Activated CD8-positive, alpha-beta memory T cell treated with anti-CD3 and anti-CD28 coated beads for 24 hours (primary cell): ENCODE measurements around the gene SPINK8.
A peak's percentile ranks its signal among the peaks of the same experiment; 100 is the strongest.

ENCODE experiments used
- DNase-seq: peaks from one replicate; pipeline ENCODE4 v3.0.0-alpha.2; 2020

The SPINK8 gene

DNA sequence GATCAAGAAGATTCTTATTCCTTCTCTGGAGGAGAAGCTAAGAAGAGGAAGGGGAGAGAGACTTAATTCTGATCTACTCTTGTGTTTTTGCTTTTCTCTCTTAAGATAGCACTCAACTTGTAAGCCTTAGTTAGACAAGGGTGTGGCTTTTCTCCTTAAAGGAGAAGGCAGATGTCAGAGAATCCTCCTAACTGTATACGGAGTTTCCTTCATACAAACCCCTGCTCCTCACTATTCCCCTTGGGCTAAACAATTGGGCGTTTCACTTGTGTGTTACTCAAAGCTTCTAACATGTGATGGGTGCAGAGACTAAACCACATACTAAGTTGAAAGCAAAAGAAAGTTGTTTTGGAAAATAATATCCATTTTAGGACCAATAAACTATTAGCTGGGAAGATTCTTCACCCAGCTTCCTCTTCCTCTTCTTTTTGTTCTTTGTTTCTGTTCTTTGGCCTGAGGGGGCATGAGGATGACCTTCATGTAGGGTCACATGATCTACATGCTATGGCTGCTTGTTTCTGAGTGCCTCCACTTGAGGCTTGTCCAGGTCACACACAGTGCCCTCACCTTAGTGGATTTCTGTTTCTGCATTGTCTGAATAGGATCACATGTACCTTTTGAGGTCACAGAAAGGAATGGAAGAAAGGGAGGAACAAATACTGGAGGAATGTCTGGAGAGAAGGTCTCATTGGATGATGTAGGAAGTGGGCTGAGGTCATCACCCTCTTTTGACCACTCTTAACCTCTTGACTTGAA, 14.6 kb downstream of the SPINK8 start:
- DNase-seq, result no peak

GRCh38 chr3:48314542-48314941, 18.9 kb downstream of the SPINK8 start:
- DNase-seq, result no peak

DNA sequence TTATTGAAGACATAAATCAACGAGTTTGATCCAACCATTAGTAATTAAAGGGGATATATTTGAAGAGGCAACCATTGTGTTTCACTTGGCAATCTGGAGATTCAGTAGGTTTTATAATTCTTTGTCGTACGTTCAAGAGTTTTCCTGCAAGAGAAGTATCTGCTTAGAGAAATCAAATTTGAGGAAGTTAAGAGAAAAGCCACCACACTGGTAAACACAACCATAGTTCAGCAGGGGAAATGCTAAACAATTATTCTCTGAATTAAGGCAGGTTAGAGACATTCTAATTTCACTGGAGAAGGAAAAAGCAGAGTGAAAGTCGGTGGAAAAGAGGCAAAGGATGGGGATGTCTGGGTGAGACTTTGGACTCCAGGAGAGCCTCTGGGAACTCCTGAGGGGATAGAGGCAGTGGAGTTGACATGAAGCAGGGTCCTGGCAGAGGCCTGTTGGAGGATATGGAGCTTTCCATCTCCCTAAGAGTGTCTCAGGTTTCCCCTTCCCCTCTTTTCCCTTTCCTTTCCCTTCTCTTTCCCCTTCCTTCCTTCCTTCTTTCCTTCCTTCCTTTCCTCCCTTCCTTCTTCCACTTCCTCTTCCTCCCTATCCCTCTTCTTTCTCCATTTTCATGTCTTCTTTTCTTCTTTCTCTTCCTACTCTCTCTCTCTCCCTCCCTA, 26.5 kb downstream of the SPINK8 start:
- DNase-seq, result no peak

DNA sequence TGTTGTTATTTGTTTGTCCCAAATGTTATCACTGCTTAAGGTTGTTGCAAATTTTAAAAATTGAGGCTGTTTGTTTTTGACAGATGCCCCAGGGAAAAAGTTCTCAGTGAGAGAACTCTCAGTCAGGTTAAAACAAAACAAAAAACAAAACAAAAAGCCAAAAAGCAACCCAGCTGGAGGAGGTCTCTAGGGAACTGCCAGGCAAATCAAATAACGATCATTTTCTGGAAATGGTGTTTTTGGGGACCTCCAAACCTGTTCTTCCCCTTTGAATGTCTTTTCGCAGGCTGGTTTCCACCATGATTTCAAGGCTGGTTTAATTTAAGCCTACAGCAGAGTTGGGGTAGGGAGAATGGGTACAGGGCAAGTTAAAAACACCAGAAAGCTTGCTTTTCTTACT, 27.2 kb downstream of the SPINK8 start:
- DNase-seq, result no peak

GRCh38 chr3:48305396-48305795, 28.1 kb downstream of the SPINK8 start:
- no peak for DNase-seq

DNA sequence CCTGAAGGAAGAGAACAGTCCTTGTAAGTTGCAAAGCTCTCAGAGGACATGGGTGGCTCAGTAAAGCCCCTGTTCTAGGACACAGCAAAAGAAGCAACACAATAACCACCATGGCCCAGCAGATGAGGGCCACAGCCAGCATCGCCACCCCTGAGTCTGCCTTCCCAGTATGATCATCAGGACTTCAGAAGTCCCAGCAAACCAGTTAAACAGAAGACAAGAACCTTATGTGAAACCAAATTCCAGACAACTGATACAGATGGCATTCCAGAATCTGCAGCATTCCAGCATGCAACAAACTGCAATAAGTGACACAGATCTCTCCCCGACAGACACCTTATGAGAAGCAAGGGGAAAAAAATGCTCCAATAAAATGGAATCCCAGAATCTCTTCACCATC, 30.4 kb downstream of the SPINK8 start:
- no peak for DNase-seq

- DNase-seq, result no peak
Observed at GRCh38 chr3:48301800-48302166, 31.7 kb downstream of the SPINK8 start.

DNA sequence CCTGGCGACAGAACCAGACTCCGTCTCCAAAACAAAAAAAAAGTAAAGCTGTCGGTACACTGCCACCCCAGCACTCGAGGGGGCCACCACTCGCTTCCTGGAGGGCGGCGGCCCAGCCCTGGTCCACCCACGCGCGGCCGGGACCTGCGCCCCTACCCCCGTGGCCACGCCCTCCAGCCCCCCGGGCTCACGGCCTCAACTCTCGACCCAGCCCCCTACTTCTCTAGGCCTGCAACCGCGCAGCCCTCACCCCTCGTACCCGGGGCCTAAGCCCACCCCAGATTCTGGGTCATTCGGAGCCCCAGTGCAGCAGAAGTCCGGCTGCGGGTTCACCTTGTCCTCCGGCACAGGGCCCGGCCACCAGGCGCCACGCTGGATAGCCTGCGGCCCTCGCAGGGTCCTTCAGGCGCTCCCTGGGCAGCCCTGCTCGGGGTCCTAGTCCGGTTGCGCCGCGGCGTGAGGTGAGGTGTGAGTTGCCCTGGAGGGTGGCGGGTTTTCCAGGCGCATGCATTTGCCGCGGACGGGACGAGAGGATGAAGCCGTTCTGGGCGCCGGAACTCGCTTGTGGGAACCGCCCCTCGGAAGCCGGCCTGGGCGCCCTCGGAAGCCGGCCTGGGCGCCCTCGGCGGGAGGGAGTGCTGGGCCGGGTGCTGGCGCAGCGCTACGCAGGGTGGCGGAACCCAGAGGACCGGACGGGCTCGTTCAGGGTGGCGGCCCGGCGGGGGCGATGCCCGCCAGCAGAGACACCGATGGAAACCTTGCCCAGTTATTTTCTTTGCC, 32.3 kb downstream of the SPINK8 start, which contains the start of gene NME6:
TSS of gene NME6 (minus strand) at position 348 of the 780 bp plus-strand sequence.
- DNase-seq, result peak; percentile 99

DNA sequence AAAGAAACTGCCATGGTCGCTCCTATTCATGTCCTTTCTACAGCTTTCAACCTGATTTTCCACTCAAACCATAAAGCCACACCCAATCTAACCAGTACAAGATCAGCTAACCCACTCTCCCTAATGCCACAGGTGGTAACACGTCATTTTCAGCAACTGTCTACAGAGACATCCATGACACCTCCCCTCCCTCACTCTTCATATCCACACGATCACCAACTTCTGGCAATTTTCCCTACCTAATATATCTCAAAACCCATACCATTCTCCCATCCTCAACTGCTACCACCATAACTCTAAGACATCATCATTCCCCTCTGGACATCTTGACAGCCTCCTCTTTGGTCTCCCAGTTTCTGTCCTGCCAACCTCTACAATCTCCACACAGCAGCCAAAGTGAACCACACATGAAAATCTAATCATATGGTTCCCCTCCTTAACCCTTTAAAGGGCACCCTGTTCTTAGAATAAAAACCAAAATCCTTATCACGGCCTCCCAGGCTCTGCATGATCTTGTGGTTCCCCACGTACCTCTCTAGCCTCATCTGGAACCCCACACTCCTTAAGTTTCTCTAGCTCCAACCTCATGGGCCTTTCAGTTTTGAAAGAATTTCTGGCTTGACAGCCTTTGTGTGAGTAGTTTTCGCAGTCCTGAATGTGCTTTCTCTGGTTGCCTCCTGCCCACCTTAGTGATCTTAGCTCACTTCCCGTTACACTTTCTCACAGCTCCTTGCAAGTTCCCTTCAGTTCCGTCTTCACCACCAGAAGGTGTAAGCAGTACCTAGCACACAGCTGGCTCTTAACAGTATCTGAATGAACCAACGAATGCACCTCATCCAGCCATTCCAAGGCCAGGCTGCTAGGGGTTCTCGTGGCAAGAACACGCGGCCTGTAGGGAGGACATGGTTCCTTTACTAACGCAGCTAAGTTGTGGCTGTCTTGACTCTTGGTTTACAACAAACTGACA, 33.4 kb downstream of the SPINK8 start:
- DNase-seq, result peak; percentile 81

DNA sequence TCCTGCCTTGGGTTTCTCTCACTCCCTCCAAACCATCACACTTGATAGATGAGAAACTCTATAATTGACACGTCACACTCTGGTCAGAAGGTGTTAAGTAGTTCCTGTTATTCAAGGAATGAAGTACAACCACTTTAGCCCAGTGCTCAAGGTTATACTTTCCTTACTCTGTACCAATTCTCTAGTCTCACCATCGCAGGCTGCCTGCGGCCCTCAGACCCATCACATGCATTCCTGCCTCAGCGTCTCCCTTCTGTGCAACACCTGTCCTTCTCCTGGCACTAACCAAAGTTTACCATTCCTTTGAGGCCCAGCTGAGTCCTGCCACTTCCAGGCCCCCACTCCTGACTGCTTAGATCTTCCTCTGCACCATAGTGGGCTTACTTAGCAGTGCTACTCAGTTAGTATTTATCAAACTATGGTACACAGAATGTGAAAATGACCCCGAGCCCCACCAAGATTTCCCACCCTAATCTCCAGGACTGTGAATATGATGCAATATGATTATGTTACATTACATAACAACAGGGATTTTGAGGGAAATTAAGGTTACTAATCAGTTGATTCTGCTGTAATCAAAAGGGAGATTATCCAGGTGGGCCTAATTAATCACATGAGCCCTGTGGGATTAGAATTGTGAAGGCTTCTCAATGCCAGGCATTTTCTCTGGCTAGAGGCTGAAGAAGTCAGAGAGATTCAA, 36.2 kb downstream of the SPINK8 start:
- no peak for DNase-seq

- no peak for DNase-seq
Observed at GRCh38 chr3:48296699-48297098, 36.8 kb downstream of the SPINK8 start.

GRCh38 chr3:48294611-48295263, 38.7 kb downstream of the SPINK8 start:
- DNase-seq, result no peak

DNA sequence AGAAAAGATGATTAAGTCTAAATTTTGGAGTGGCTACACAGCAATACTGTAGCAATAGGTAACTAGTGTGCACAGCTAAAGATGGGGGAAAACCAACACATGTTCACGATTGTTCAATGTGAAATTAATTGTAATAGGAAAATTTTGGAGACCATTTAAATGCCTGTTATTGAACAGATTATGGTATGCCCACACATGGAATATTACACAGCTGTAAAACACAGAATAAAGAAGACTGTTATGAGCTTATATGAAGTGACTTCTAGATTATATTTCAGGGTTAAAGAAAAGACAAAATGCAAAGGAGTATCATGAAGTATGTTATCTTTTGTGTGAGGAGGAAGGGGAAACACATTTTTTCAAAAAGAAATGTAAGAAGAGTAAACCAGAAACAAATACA, 43.8 kb downstream of the SPINK8 start:
- DNase-seq, result no peak

GRCh38 chr3:48287034-48287433, 46.4 kb downstream of the SPINK8 start:
- DNase-seq, result no peak

DNA sequence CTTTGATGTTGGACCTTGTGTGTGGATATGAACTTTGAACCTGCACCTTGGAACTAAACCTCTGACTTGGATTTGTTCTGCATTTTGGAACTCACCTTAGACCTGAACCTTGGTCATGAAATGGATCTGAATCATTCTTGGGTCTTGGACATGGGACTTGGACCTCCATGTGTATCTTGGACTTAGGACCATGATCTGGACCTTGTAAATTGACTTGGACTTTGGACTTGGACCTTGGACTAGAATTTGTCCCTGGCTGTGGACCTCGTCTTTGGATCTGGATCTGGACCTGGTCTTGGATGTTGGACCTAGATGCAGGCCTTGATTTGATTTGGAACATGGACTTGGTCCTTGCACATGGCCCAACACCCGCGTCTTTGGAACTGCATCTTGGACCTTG, 47.2 kb downstream of the SPINK8 start:
- no peak for DNase-seq

DNA sequence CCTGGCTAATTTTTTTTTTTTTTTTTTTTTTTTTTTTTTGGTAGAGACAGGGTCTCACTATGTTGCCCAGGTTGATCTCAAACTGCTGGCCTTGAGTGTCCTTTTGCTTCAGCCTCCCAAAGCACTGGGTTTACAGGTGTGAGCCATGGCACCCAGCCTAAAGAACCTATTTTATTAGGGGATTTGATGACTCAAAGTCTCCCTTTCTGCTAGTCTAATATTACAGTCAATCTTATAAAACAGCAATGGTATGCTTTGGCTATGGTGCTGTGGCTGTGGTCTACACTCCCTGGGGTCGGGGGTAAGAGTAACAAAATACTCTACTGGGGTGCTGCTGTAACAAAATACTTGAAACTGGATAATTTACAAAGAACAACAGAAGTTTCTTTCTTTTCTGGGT, 47.8 kb downstream of the SPINK8 start:
- DNase-seq, result no peak

- no peak for DNase-seq
Observed at GRCh38 chr3:48285132-48285531, 48.3 kb downstream of the SPINK8 start.

DNA sequence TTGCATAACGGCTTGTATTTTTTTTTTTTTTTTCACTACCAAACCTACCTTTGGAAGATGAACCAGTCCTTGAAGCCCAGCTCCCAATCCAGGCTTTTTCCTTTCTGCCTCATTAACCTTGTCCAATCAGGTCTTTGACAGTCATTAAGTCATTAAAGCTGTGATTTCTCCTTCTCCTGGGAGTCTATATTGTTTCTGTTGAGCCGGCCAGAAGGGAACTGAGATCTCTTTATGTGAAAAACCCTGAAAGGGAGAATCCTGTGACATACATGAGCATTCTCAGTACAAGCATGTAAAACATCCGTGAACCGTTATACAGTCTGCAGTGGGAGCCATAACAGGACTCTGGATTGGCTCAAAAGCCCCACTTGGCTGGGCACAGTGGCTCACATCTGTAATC, 52.6 kb downstream of the SPINK8 start:
- no peak for DNase-seq

DNA sequence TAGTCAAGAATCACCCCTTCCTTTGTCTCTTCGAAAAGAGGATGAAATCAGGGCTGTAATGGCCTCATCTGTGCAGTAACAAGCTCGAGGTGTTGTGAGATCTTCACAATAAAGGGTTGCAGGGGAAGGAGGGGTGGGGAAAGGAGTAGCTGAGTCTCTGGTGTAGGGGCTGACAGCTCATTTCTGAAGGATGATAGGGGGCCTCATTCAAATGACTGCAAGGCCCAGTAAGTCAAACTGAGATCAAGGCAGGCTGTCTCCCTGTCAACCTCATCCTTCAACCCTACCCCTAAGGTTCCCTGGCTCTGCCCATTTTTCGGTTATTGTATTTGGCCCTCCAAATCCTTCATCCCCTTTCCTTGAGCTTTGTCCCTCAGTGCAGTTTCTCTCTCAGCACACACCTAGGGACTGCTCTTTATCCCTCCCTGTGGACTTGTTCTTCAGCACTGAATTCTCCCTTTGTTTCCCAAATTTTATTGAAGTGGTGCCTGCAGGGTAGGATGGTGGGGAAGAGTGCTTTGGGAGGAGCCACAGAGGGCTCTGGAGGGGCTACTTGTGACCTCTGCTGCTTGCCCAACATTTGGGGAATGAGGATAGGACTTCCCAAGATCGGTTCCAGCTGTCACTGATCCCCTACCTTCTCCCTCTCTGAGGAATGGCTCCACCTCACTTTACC, 54.4 kb downstream of the SPINK8 start:
- DNase-seq, result no peak

DNA sequence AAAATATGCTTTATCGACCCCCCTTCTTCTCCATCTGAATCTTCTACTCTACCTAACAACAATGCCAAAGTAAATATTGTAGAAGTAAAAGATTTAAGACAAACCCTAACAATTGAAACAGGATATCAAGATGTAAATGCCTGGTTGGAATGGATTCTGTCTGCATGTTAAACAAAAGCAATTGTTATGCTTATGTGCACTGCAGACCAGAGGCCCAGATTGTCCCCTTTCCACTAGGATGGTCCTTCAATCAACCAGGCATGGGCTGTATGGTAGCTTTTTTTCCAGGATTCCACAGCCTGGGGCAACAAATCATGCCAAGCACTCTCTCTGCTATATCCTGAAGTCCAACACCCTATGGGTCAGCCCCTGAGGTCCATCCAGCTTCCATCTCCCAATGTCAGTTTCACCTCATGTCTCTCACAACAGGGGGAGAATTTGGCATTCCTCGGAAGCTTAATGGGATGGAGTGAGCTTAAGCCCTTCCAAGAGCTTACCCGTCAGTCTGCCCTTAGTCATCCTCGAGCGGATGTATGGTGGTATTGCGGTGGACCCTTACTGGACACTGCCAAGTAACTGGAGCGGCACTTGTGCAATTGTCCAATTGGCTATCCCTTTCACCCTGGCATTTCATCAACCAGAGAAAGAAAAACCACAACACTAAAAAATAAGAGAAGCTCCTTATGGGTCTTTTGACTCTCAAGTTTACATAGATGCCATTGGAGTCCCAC, 56.4 kb downstream of the SPINK8 start:
- DNase-seq, result no peak
